A549 (cell line): Measurements from ENCODE around the gene OR6K6. TPM values are rescaled to one million over a fixed set of nuclear protein-coding genes. Genes with fewer than 3 reads are reported as not detected.

Source experiments
- ATAC-seq, 2 experiments: fragments of 200-7000 bp in 1 of 2; fragments of >200 bp in 1 of 2; cut with Nextera tagmentation in 1 of 2; cut with Tn5 transposase in 1 of 2; 3 replicates each; pipeline versions ENCODE4 v1.8.0 to v1.9.1; 2018 to 2020; ENCODE audit warnings: mild to moderate bottlenecking in 1 of 2, moderate library complexity in 1 of 2
- CTCF ChIA-PET: fragments of 300-600 bp; sonication (Branson Sonifier 250); formaldehyde crosslinking; extraction: SDS; loops from one replicate; lab custom pipeline; 2021; ENCODE audit warnings: antibody characterized with exemption, inconsistent platforms; lab: Yijun Ruan, JAX
- POLR2A ChIA-PET: fragments of 350-600 bp; formaldehyde crosslinking; extraction: SDS; loops from one replicate; lab custom pipeline; 2021; ENCODE audit warnings: antibody characterized with exemption, inconsistent platforms; lab: Yijun Ruan, JAX
- DNase-seq, 2 experiments: peaks; one replicate each; pipeline versions ENCODE4 v3.0.0 to v3.0.0-alpha.2; 2011 to 2016; ENCODE audit warnings: low read depth in 1 of 2, low spot score in 1 of 2
- FAIRE-seq: peaks from 2 replicates; lab custom pipeline; 2011; peaks lifted over from hg19 to GRCh38; lab: Jason Lieb, UNC
- H3K27ac ChIP-seq, 2 experiments: fragments of >200 bp; sonication (Bioruptor Twin); formaldehyde crosslinking; 3 replicates each; pipeline ENCODE4 v1.5.1; 2016 to 2017
- H3K4me1 ChIP-seq: fragments of >200 bp; sonication (Bioruptor Twin); formaldehyde crosslinking; 3 replicates; pipeline ENCODE4 v1.6.1; 2016
- H3K4me2 ChIP-seq: fragments of >200 bp; sonication (Bioruptor Twin); formaldehyde crosslinking; 3 replicates; pipeline ENCODE4 v1.6.1; 2016
- H3K4me3 ChIP-seq: fragments of >200 bp; sonication (Bioruptor Twin); formaldehyde crosslinking; 3 replicates; pipeline ENCODE4 v1.5.1; 2016
- H3K9me3 ChIP-seq: fragments of >200 bp; sonication (Bioruptor Twin); formaldehyde crosslinking; 3 replicates; pipeline ENCODE4 v1.6.1; 2016
- BHLHE40 ChIP-seq: IDR thresholded peaks from 2 replicates; pipeline ENCODE4 v1.6.1; 2012; ENCODE audit warnings: low read depth, low read length, inconsistent platforms
- CBX8 ChIP-seq: fragments of 200-600 bp; sonication (generic); IDR thresholded peaks from 2 replicates; pipeline ENCODE4 v1.6.1; 2016
- CEBPB ChIP-seq, 2 experiments: fragments of >200 bp in 1 of 2; sonication (Bioruptor Twin) in 1 of 2; formaldehyde crosslinking in 1 of 2; IDR thresholded peaks; 2 replicates each; pipeline ENCODE4 v1.6.1; 2012 to 2016
- CHD2 ChIP-seq: fragments of 150-350 bp; IDR thresholded peaks from 2 replicates; pipeline ENCODE4 v1.6.1; 2014; ENCODE audit warnings: low read length; ENCODE audit not compliant: partially characterized antibody
- CHD4 ChIP-seq: fragments of 200-600 bp; sonication (generic); IDR thresholded peaks from 2 replicates; pipeline ENCODE4 v1.6.1; 2016; ENCODE audit warnings: antibody characterized with exemption, mild to moderate bottlenecking, borderline replicate concordance
- EP300 ChIP-seq, 2 experiments: fragments of >200 bp; sonication (Bioruptor Twin); formaldehyde crosslinking; IDR thresholded peaks; 2 replicates in 1 of 2; 3 replicates in 1 of 2; pipeline ENCODE4 v1.6.1; 2016 to 2017
- GATA3 ChIP-seq: IDR thresholded peaks from 2 replicates; pipeline ENCODE4 v1.6.1; 2012; ENCODE audit warnings: borderline replicate concordance
- HDAC2 ChIP-seq: fragments of 200-600 bp; sonication (generic); IDR thresholded peaks from 2 replicates; pipeline ENCODE4 v1.6.1; 2016
- HEYL ChIP-seq: fragments of 250-450 bp; sonication (Bioruptor Pico); IDR thresholded peaks from 2 replicates; pipeline ENCODE4 v1.8.0; 2021; ENCODE audit warnings: mild to moderate bottlenecking, moderate library complexity
- HOXA7 ChIP-seq: fragments of 250-450 bp; sonication (Bioruptor Pico); IDR thresholded peaks from 2 replicates; pipeline ENCODE4 v1.5.0; 2020; ENCODE audit warnings: mild to moderate bottlenecking, moderate library complexity
- HOXB13 ChIP-seq: fragments of 250-450 bp; sonication (Bioruptor Pico); IDR thresholded peaks from 2 replicates; pipeline ENCODE4 v1.5.0; 2020; ENCODE audit warnings: low read depth, mild to moderate bottlenecking, moderate library complexity
- KDM5A ChIP-seq: fragments of 200-600 bp; sonication (generic); IDR thresholded peaks from 2 replicates; pipeline ENCODE4 v1.6.1; 2016; ENCODE audit warnings: antibody characterized with exemption, mild to moderate bottlenecking
- MYC ChIP-seq: IDR thresholded peaks from 2 replicates; pipeline ENCODE4 v1.6.1; 2012; ENCODE audit warnings: mild to moderate bottlenecking, inconsistent platforms, low read length, improper control_type of control experiment, borderline replicate concordance
- NR3C1 ChIP-seq: fragments of >200 bp; sonication (Bioruptor Twin); formaldehyde crosslinking; IDR thresholded peaks from 3 replicates; pipeline ENCODE4 v1.6.1; 2017
- ZC3H11A ChIP-seq: fragments of 450-650 bp; IDR thresholded peaks from 2 replicates; pipeline ENCODE4 v1.6.1; 2014; ENCODE audit warnings: antibody characterized with exemption, mild to moderate bottlenecking
- ZNF302 ChIP-seq: fragments of 250-450 bp; sonication (Bioruptor Pico); IDR thresholded peaks from 2 replicates; pipeline ENCODE4 v1.9.0; 2021; ENCODE audit warnings: inconsistent platforms, mild to moderate bottlenecking, moderate library complexity
- ZSCAN20 ChIP-seq: fragments of 250-450 bp; sonication (Bioruptor Pico); IDR thresholded peaks from 2 replicates; pipeline ENCODE4 v1.8.0; 2022; ENCODE audit warnings: mild to moderate bottlenecking, moderate library complexity
- WGBS: methylation state at CpG from one replicate; pipeline ENCODE4 v1.1.6; 2017; ENCODE audit errors: missing lambda C conversion rate; 5-methylcytosine and 5-hydroxymethylcytosine counted together
- polyA plus RNA-seq, 4 experiments: library from polyadenylated mRNA; depleted of rRNA in 3 of 4; stranded (reverse); fragments of >200 nt; fragmentation: RNase III in 1 of 4; extraction: RNeasy Plus Mini Kit Qiagen cat#74134 plus additional on column Dnase treatment in 1 of 4; gene quantifications; 2 replicates in 3 of 4; 3 replicates in 1 of 4; pipeline ENCODE4 v1.2.3, GENCODE V29; 2011 to 2017
- TF ChIP-seq, protein P1 (sequence below): fragments of 150-350 bp; IDR thresholded peaks from 2 replicates; pipeline ENCODE4 v1.6.1; 2014; ENCODE audit warnings: low read depth, mild to moderate bottlenecking, low read length
- TF ChIP-seq, protein P2 (sequence below): IDR thresholded peaks from 2 replicates; pipeline ENCODE4 v1.6.1; 2012
- TF ChIP-seq, protein P3 (sequence below): fragments of 250-450 bp; sonication (Bioruptor Pico); IDR thresholded peaks from 2 replicates; pipeline ENCODE4 v1.5.0; 2021; ENCODE audit warnings: mild to moderate bottlenecking, moderate library complexity, borderline replicate concordance
- TF ChIP-seq, protein P4 (sequence below): fragments of >200 bp; sonication (Bioruptor Twin); formaldehyde crosslinking; IDR thresholded peaks from 3 replicates; pipeline ENCODE4 v1.5.1; 2016
- TF ChIP-seq, protein P5 (sequence below): fragments of 200-600 bp; sonication (generic); IDR thresholded peaks from 2 replicates; pipeline ENCODE4 v1.6.1; 2016; ENCODE audit warnings: antibody characterized with exemption, mild to moderate bottlenecking, moderate library complexity
- TF ChIP-seq, protein P6 (sequence below): fragments of 450-650 bp; IDR thresholded peaks from 2 replicates; pipeline ENCODE4 v1.6.1; 2014; ENCODE audit warnings: antibody characterized with exemption
- TF ChIP-seq, protein P7 (sequence below): fragments of >200 bp; sonication (Bioruptor Twin); formaldehyde crosslinking; IDR thresholded peaks from 3 replicates; pipeline ENCODE4 v1.6.1; 2016

Gene OR6K6
- polyA plus RNA-seq, 2 of the 4 experiments (the other 2 are of a cell fraction): not detected

DNA sequence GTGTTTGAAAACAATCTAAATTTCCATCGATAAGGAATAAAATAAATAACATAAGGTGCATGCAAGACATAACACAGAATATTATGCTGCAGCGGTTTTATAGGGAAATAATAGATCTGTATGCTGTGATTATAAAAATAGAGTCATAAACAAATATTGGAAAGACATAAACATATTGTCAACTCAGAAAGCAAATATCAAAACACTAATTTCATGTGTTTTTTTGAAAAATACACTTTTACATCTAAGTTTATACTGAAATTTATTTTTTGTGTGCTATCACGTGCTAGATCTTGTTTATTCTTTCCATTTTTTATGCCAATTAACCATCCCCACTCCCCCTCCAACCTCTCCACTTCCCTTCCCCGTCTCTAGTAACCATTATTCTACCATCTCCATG lies 43.4 kb upstream of the OR6K6 start (continued):
- TF ChIP-seq CHD4: no peak
- TF ChIP-seq GATA3: no peak
- TF ChIP-seq, protein P1, sequence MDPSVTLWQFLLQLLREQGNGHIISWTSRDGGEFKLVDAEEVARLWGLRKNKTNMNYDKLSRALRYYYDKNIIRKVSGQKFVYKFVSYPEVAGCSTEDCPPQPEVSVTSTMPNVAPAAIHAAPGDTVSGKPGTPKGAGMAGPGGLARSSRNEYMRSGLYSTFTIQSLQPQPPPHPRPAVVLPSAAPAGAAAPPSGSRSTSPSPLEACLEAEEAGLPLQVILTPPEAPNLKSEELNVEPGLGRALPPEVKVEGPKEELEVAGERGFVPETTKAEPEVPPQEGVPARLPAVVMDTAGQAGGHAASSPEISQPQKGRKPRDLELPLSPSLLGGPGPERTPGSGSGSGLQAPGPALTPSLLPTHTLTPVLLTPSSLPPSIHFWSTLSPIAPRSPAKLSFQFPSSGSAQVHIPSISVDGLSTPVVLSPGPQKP: no peak
- TF ChIP-seq MYC: no peak

DNA sequence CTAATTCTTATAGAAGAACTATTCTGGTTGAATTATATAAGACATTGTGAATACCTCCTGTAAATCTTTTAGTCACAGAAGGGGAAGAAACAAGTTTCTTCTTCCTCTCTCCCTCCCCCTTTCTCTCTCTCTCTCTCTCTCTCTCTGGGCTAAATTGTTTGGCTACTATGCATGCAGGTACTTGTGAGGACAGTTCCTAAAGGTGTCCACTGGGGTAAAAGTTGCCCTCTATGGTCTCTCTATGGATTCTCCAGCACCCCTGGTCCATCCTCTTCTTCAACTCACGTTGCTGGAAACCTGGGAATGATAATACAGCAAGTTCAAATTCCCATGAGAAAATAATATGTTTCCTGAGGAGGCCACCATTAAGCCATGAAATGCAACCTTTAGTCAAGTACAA lies 39.8 kb upstream of the OR6K6 start:
- Histone ChIP-seq H3K9me3 (no peaks in the 10 kb centered on the region), H3K27ac (no peak overlapping the region), H3K4me3 (no peak overlapping the region), H3K4me2 (no peak overlapping the region), H3K4me1 (no peaks in the 10 kb centered on the region)
- FAIRE-seq: no peak
- TF ChIP-seq CHD4 (no peak), HOXA7 (CRISPR knock-in tag) (no peak), ZC3H11A (no peak), HEYL (CRISPR knock-in tag) (no peak), ZNF302 (CRISPR knock-in tag) (no peak), HOXB13 (CRISPR knock-in tag) (no peak), KDM5A (no peak), CEBPB (IDR thresholded peaks at IDR 0.05) (no peak)
- TF ChIP-seq, protein P2, sequence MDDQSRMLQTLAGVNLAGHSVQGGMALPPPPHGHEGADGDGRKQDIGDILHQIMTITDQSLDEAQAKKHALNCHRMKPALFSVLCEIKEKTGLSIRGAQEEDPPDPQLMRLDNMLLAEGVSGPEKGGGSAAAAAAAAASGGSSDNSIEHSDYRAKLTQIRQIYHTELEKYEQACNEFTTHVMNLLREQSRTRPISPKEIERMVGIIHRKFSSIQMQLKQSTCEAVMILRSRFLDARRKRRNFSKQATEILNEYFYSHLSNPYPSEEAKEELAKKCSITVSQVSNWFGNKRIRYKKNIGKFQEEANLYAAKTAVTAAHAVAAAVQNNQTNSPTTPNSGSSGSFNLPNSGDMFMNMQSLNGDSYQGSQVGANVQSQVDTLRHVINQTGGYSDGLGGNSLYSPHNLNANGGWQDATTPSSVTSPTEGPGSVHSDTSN: no peak
- no peak for DNase-seq
- POLR2A ChIA-PET: no interaction called here
- ATAC-seq: no peak
- WGBS: 0% methylated on average over 1 of the region's 1 CpG
- CTCF ChIA-PET: no interaction called here

DNA sequence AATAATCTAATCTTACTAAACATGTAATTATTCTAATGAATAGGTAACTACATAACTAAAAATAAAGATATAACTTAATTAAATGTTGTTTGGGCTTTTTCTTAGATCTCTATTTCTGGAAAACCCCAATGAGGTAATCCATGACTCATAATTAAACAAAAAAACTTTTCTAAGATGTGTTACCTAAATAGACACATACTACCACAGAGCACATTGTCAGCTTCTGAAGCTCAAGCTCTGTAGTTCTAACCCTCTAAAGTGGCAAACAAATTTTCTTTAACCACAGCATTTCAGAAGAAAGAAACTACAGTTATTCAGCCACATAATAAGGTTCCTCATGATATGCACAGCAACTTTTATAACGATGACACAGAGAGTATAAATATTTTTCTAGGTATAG lies 38.2 kb upstream of the OR6K6 start:
- WGBS: 0% methylated on average over 1 of the region's 1 CpG
- no peaks in the 10 kb centered on the region for H3K4me1 ChIP-seq
- H3K4me3 ChIP-seq: no peak overlapping the region
- no peak overlapping the region for H3K4me2 ChIP-seq
- no peak overlapping the region for H3K27ac ChIP-seq
- ATAC-seq (no peak), DNase-seq (no peak), FAIRE-seq (no peak)
- ChIA-PET CTCF (no interaction called here), POLR2A (no interaction called here)
- no peaks in the 10 kb centered on the region for H3K9me3 ChIP-seq
- TF ChIP-seq CBX8 (no peak), CEBPB (IDR thresholded peaks at IDR 0.05) (no peak), ZSCAN20 (no peak), CHD2 (no peak), NR3C1 (no peak), EP300 (IDR thresholded peaks at IDR 0.05) (no peak), BHLHE40 (no peak), HDAC2 (no peak)
- TF ChIP-seq, protein P3, sequence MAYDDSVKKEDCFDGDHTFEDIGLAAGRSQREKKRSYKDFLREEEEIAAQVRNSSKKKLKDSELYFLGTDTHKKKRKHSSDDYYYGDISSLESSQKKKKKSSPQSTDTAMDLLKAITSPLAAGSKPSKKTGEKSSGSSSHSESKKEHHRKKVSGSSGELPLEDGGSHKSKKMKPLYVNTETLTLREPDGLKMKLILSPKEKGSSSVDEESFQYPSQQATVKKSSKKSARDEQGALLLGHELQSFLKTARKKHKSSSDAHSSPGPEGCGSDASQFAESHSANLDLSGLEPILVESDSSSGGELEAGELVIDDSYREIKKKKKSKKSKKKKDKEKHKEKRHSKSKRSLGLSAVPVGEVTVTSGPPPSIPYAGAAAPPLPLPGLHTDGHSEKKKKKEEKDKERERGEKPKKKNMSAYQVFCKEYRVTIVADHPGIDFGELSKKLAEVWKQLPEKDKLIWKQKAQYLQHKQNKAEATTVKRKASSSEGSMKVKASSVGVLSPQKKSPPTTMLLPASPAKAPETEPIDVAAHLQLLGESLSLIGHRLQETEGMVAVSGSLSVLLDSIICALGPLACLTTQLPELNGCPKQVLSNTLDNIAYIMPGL (CRISPR knock-in tag): no peak
- TF ChIP-seq, protein P4, sequence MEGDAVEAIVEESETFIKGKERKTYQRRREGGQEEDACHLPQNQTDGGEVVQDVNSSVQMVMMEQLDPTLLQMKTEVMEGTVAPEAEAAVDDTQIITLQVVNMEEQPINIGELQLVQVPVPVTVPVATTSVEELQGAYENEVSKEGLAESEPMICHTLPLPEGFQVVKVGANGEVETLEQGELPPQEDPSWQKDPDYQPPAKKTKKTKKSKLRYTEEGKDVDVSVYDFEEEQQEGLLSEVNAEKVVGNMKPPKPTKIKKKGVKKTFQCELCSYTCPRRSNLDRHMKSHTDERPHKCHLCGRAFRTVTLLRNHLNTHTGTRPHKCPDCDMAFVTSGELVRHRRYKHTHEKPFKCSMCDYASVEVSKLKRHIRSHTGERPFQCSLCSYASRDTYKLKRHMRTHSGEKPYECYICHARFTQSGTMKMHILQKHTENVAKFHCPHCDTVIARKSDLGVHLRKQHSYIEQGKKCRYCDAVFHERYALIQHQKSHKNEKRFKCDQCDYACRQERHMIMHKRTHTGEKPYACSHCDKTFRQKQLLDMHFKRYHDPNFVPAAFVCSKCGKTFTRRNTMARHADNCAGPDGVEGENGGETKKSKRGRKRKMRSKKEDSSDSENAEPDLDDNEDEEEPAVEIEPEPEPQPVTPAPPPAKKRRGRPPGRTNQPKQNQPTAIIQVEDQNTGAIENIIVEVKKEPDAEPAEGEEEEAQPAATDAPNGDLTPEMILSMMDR: no peak
- TF ChIP-seq, protein P5, sequence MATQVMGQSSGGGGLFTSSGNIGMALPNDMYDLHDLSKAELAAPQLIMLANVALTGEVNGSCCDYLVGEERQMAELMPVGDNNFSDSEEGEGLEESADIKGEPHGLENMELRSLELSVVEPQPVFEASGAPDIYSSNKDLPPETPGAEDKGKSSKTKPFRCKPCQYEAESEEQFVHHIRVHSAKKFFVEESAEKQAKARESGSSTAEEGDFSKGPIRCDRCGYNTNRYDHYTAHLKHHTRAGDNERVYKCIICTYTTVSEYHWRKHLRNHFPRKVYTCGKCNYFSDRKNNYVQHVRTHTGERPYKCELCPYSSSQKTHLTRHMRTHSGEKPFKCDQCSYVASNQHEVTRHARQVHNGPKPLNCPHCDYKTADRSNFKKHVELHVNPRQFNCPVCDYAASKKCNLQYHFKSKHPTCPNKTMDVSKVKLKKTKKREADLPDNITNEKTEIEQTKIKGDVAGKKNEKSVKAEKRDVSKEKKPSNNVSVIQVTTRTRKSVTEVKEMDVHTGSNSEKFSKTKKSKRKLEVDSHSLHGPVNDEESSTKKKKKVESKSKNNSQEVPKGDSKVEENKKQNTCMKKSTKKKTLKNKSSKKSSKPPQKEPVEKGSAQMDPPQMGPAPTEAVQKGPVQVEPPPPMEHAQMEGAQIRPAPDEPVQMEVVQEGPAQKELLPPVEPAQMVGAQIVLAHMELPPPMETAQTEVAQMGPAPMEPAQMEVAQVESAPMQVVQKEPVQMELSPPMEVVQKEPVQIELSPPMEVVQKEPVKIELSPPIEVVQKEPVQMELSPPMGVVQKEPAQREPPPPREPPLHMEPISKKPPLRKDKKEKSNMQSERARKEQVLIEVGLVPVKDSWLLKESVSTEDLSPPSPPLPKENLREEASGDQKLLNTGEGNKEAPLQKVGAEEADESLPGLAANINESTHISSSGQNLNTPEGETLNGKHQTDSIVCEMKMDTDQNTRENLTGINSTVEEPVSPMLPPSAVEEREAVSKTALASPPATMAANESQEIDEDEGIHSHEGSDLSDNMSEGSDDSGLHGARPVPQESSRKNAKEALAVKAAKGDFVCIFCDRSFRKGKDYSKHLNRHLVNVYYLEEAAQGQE: no peak
- TF ChIP-seq, protein P6, sequence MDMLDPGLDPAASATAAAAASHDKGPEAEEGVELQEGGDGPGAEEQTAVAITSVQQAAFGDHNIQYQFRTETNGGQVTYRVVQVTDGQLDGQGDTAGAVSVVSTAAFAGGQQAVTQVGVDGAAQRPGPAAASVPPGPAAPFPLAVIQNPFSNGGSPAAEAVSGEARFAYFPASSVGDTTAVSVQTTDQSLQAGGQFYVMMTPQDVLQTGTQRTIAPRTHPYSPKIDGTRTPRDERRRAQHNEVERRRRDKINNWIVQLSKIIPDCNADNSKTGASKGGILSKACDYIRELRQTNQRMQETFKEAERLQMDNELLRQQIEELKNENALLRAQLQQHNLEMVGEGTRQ: no peak
- TF ChIP-seq, protein P7, sequence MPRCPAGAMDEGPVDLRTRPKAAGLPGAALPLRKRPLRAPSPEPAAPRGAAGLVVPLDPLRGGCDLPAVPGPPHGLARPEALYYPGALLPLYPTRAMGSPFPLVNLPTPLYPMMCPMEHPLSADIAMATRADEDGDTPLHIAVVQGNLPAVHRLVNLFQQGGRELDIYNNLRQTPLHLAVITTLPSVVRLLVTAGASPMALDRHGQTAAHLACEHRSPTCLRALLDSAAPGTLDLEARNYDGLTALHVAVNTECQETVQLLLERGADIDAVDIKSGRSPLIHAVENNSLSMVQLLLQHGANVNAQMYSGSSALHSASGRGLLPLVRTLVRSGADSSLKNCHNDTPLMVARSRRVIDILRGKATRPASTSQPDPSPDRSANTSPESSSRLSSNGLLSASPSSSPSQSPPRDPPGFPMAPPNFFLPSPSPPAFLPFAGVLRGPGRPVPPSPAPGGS: no peak
